IMR-90 (cell line): ENCODE measurements around the gene MECP2. TPM values are rescaled to one million over a fixed set of nuclear protein-coding genes. Genes with fewer than 3 reads are reported as not detected.

Experiments
- ATAC-seq: fragments of 200-7000 bp; cut with Tn5 transposase; 2 replicates; pipeline ENCODE4 v1.9.1; 2020; ENCODE audit warnings: low read depth, mild to moderate bottlenecking, moderate library complexity
- BruUV-seq: library from RNA; stranded (reverse); fragments of 400-500 nt; replicated peaks from 2 replicates; lab custom pipeline; 2021; lab: Mats Ljungman, UMichigan
- CTCF ChIA-PET: fragments of 300-600 bp; formaldehyde crosslinking; extraction: SDS; loops from one replicate; lab custom pipeline; 2021; ENCODE audit warnings: antibody characterized with exemption; lab: Yijun Ruan, JAX
- POLR2A ChIA-PET: fragments of 300-600 bp; sonication (Branson Sonifier 250); formaldehyde crosslinking; loops from one replicate; lab custom pipeline; 2022; ENCODE audit warnings: antibody characterized with exemption; ENCODE audit not compliant: unreplicated experiment; lab: Charles Lee
- DNase-seq: peaks from one replicate; pipeline ENCODE4 v3.0.0; 2013
- H2AFZ ChIP-seq: replicated peaks from 2 replicates; pipeline ENCODE3; 2013; ENCODE audit warnings: low read length, mild to moderate bottlenecking; ENCODE audit not compliant: poor library complexity
- H2AK5ac ChIP-seq: 2 replicates; pipeline ENCODE4 v1.6.1; 2013; ENCODE audit warnings: low read depth, low read length, inconsistent platforms
- H2AK9ac ChIP-seq: replicated peaks from 2 replicates; pipeline ENCODE3; 2013; ENCODE audit warnings: mild to moderate bottlenecking, low read depth, low read length, moderate library complexity; ENCODE audit not compliant: poor library complexity
- H2BK120ac ChIP-seq: 2 replicates; pipeline ENCODE4 v1.6.1; 2013; ENCODE audit warnings: low read depth, low read length, inconsistent platforms
- H2BK15ac ChIP-seq: 3 replicates; pipeline ENCODE4 v1.6.1; 2013; ENCODE audit warnings: low read depth, low read length, inconsistent platforms
- H2BK20ac ChIP-seq: 2 replicates; pipeline ENCODE4 v1.6.1; 2013; ENCODE audit warnings: low read depth, mild to moderate bottlenecking, inconsistent platforms, low read length, moderate library complexity
- H2BK5ac ChIP-seq: 2 replicates; pipeline ENCODE4 v1.6.1; 2013; ENCODE audit warnings: mild to moderate bottlenecking, low read depth, low read length, inconsistent platforms; ENCODE audit not compliant: poor library complexity, severe bottlenecking
- H3K14ac ChIP-seq: replicated peaks from 2 replicates; pipeline ENCODE4 v1.6.1; 2013; ENCODE audit warnings: low read depth, low read length, inconsistent platforms
- H3K18ac ChIP-seq: 2 replicates; pipeline ENCODE4 v1.6.1; 2013; ENCODE audit warnings: low read depth, low read length, control low read depth
- H3K23ac ChIP-seq: 2 replicates; pipeline ENCODE4 v1.6.1; 2013; ENCODE audit warnings: low read depth, low read length, inconsistent platforms
- H3K27ac ChIP-seq: 2 replicates; pipeline ENCODE4 v1.5.1; 2013; ENCODE audit warnings: mild to moderate bottlenecking, control low read depth, low read length; ENCODE audit not compliant: insufficient read depth
- H3K27me3 ChIP-seq: 2 replicates; pipeline ENCODE4 v1.6.1; 2013; ENCODE audit warnings: low read length; ENCODE audit not compliant: control insufficient read depth, insufficient read depth
- H3K36me3 ChIP-seq: 2 replicates; pipeline ENCODE4 v1.6.1; 2013; ENCODE audit warnings: low read length, mixed read lengths; ENCODE audit not compliant: control insufficient read depth, insufficient read depth
- H3K4ac ChIP-seq: 2 replicates; pipeline ENCODE4 v1.6.1; 2013; ENCODE audit warnings: low read depth, low read length, inconsistent platforms
- H3K4me1 ChIP-seq: 2 replicates; pipeline ENCODE4 v1.6.1; 2013; ENCODE audit warnings: low read length, mixed read lengths; ENCODE audit not compliant: control insufficient read depth, insufficient read depth
- H3K4me2 ChIP-seq: 2 replicates; pipeline ENCODE4 v1.6.1; 2013; ENCODE audit warnings: low read depth, mild to moderate bottlenecking, control low read depth, low read length, moderate library complexity
- H3K4me3 ChIP-seq: 2 replicates; pipeline ENCODE4 v1.5.1; 2013; ENCODE audit warnings: low read depth, mild to moderate bottlenecking, control low read depth, low read length, moderate library complexity; ENCODE audit not compliant: insufficient read depth
- H3K56ac ChIP-seq: 2 replicates; pipeline ENCODE4 v1.6.1; 2013; ENCODE audit warnings: low read length, inconsistent platforms; ENCODE audit not compliant: insufficient read depth; ENCODE audit errors: extremely low read depth
- H3K79me1 ChIP-seq, 2 experiments: 2 replicates each; pipeline ENCODE4 v1.6.1; 2013; ENCODE audit warnings: low read length in 2 of 2, inconsistent platforms in 1 of 2, low read depth in 1 of 2
- H3K9ac ChIP-seq: 2 replicates; pipeline ENCODE4 v1.6.1; 2013; ENCODE audit warnings: low read depth, low read length, control low read depth
- H3K9me1 ChIP-seq: 2 replicates; pipeline ENCODE4 v1.6.1; 2013; ENCODE audit warnings: low read length, inconsistent platforms; ENCODE audit not compliant: insufficient read depth
- H3K9me3 ChIP-seq: 2 replicates; pipeline ENCODE4 v1.6.1; 2013; ENCODE audit warnings: low read length; ENCODE audit not compliant: control insufficient read depth, insufficient read depth
- H4K20me1 ChIP-seq: 2 replicates; pipeline ENCODE4 v1.6.1; 2013; ENCODE audit warnings: low read length, inconsistent platforms; ENCODE audit not compliant: insufficient read depth
- H4K5ac ChIP-seq: 2 replicates; pipeline ENCODE4 v1.6.1; 2013; ENCODE audit warnings: mild to moderate bottlenecking, low read depth, low read length, control low read depth
- H4K8ac ChIP-seq, 2 experiments: 2 replicates each; pipeline ENCODE4 v1.6.1; 2013; ENCODE audit warnings: low read depth in 2 of 2, low read length in 2 of 2, control low read depth in 1 of 2, inconsistent platforms in 1 of 2
- H4K91ac ChIP-seq: 2 replicates; pipeline ENCODE4 v1.6.1; 2013; ENCODE audit warnings: low read depth, low read length, inconsistent platforms; ENCODE audit not compliant: insufficient read depth
- MAZ ChIP-seq: IDR thresholded peaks from 2 replicates; pipeline ENCODE4 v1.6.1; 2012; ENCODE audit warnings: low read depth, mild to moderate bottlenecking, low read length, improper control_type of control experiment, moderate library complexity, borderline replicate concordance
- NFE2L2 ChIP-seq: fragments of 150-350 bp; IDR thresholded peaks from 2 replicates; pipeline ENCODE4 v1.6.1; 2016; ENCODE audit warnings: low read depth, mild to moderate bottlenecking, low read length
- RCOR1 ChIP-seq: IDR thresholded peaks from 2 replicates; pipeline ENCODE4 v1.6.1; 2012; ENCODE audit warnings: mild to moderate bottlenecking, low read length, improper control_type of control experiment; ENCODE audit not compliant: insufficient replicate concordance
- WGBS, 2 experiments: methylation state at CpG; one replicate each; pipeline versions ENCODE4 v1.1.5 to v1.1.7; 2013; ENCODE audit warnings: missing lambda C conversion rate in 2 of 2; ENCODE audit not compliant: insufficient read length in 1 of 2; ENCODE audit errors: extremely low coverage in 2 of 2; 5-methylcytosine and 5-hydroxymethylcytosine counted together
- dilution Hi-C: fragments of 300-500 bp; cut with HindIII; formaldehyde crosslinking; loops from one replicate; pipeline ENCODE4 v1.14.3; 2018; ENCODE audit warnings: low sequenced_read_pairs; ENCODE audit not compliant: unreplicated experiment
- in situ Hi-C: fragments of 300-500 bp; cut with MboI; formaldehyde crosslinking; loops from 3 replicates; pipeline ENCODE4 v1.14.3; 2019; ENCODE audit warnings: low sequenced_read_pairs, inconsistent platforms, mixed read lengths
- intact Hi-C: fragments of 100-400 bp; cut with micrococcal nuclease; formaldehyde crosslinking; loops from 2 replicates; pipeline ENCODE4 v1.10.0; 2022
- polyA plus RNA-seq, 3 experiments: library from polyadenylated mRNA; depleted of rRNA; stranded (reverse); fragments of >200 nt; gene quantifications; 2 replicates each; pipeline ENCODE4 v1.2.3, GENCODE V29; 2012; ENCODE audit warnings: low replicate concordance in 1 of 3
- total RNA-seq: library from RNA; depleted of rRNA; stranded (reverse); fragments of >200 nt; gene quantifications from 2 replicates; pipeline ENCODE4 v1.2.3, GENCODE V29; 2012

MECP2 gene
- total and polyA plus RNA-seq, 2 of the 4 experiments (the other 2 are of a cell fraction): 8.4 to 10.1 TPM

DNA sequence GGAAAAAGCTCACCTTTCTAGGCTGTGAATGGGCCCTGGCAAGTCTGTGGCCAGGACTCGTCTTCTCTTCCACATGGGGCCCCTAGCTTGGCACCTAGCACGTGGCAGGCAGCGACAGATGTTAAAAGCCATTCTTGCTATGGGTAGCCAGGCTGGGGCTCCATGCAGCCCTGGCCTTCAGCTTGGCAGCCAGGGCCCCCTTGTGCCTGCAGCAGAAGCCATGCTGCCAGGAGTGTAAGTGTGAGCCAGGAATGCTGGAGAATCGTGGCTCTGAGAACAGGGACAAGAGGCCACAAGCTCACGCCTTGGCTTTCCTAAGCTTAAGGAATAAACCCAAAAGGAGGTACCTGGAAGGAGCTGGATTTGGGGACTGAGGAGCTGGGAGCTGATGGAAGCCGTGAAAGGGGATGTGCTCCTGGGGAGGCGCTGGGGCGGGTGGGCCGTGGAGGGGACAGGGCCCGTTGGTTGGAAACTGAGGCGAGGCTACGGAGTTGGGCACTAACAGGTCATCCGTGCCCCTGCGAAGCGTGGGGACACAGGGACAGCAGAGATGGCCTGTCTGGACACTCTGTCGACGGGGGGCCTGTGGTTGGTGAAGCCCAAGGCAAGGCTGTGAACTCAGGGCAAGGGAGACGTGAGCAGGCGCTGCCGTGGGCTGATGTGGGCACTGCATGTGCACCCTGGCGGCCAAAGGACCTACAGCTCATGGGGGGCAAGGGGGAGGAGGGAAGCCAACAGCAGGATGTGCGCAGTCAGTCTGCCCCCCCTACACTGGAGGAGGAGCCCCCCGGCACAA is 45.6 kb upstream of the MECP2 start:
- no peak overlapping the region for H2BK5ac ChIP-seq
- H3K18ac ChIP-seq: no peak overlapping the region
- H3K4me2 ChIP-seq: no peak overlapping the region
- no peak overlapping the region for H3K27ac ChIP-seq
- no peak overlapping the region for H2AK5ac ChIP-seq
- H3K4me1 ChIP-seq: no peaks in the 10 kb centered on the region
- ChIA-PET CTCF (no interaction called here), POLR2A (no interaction called here)
- peaks cover 12% of the 10 kb centered on the region for H3K27me3 ChIP-seq
- in situ Hi-C loops (no loop called here), intact Hi-C loops (no loop called here), dilution Hi-C loops (no loop called here)
- H3K36me3 ChIP-seq: no peaks in the 10 kb centered on the region
- H4K5ac ChIP-seq: no peak overlapping the region
- no TSS peak for BruUV-seq
- no peak overlapping the region for H3K14ac ChIP-seq
- no peak overlapping the region for H4K8ac ChIP-seq
- no peak overlapping the region for H3K56ac ChIP-seq
- no peak overlapping the region for H2AK9ac ChIP-seq
- no peaks in the 10 kb centered on the region for H3K79me1 ChIP-seq
- H3K9ac ChIP-seq: no peak overlapping the region
- H3K23ac ChIP-seq: no peak overlapping the region
- H4K91ac ChIP-seq: no peak overlapping the region
- 63% methylated on average over 13 of the region's 23 CpGs; no CpG with 5 or more reads in 1 of the 2 experiments for WGBS, 2 experiments
- no peaks in the 10 kb centered on the region for H3K9me1 ChIP-seq
- H3K4me3 ChIP-seq: no peak overlapping the region
- TF ChIP-seq NFE2L2 (no peak), MAZ (no peak), RCOR1 (no peak)
- no peak overlapping the region for H2BK120ac ChIP-seq
- no peak for DNase-seq
- no peak for ATAC-seq
- H4K20me1 ChIP-seq: no peaks in the 10 kb centered on the region
- no peak overlapping the region for H2AFZ ChIP-seq
- peaks cover 9% of the 10 kb centered on the region; the same call in 1 of the 2 replicates for H3K9me3 ChIP-seq
- no peak overlapping the region for H2BK15ac ChIP-seq
- H3K4ac ChIP-seq: no peak overlapping the region
- no peak overlapping the region for H2BK20ac ChIP-seq
